Parathyroid adenoma (tissue), 2 donors: ENCODE results near the gene YY1.

Experiments
- H2AFZ ChIP-seq: fragments of 300-600 bp; sonication (generic); one replicate; pipeline ENCODE4 v1.7.0; 2017; ENCODE audit warnings: antibody characterized with exemption, mild to moderate bottlenecking
- H3K27ac ChIP-seq: fragments of 300-600 bp; sonication (generic); one replicate; pipeline ENCODE4 v1.7.0; 2017
- H3K27me3 ChIP-seq: fragments of 300-600 bp; sonication (generic); one replicate; pipeline ENCODE4 v1.7.0; 2017; ENCODE audit warnings: low read length; ENCODE audit not compliant: control insufficient read depth, insufficient read depth
- H3K36me3 ChIP-seq: fragments of 300-600 bp; sonication (generic); one replicate; pipeline ENCODE4 v1.7.0; 2017; ENCODE audit warnings: low read length; ENCODE audit not compliant: control insufficient read depth, insufficient read depth
- H3K4me1 ChIP-seq: fragments of 300-600 bp; sonication (generic); one replicate; pipeline ENCODE4 v1.7.0; 2017; ENCODE audit warnings: control low read depth
- H3K4me2 ChIP-seq: fragments of 300-600 bp; sonication (generic); one replicate; pipeline ENCODE4 v1.7.0; 2017; ENCODE audit warnings: low read length
- H3K4me3 ChIP-seq: fragments of 300-600 bp; sonication (generic); one replicate; pipeline ENCODE4 v1.7.0; 2017; ENCODE audit warnings: low read depth, low read length
- H3K79me2 ChIP-seq: fragments of 300-600 bp; sonication (generic); one replicate; pipeline ENCODE4 v1.7.0; 2017; ENCODE audit warnings: control low read depth
- H3K9ac ChIP-seq: fragments of 300-600 bp; sonication (generic); one replicate; pipeline ENCODE4 v1.7.0; 2017; ENCODE audit warnings: mild to moderate bottlenecking
- H3K9me3 ChIP-seq: fragments of 300-600 bp; sonication (generic); one replicate; pipeline ENCODE4 v1.7.0; 2017; ENCODE audit warnings: low read length; ENCODE audit not compliant: control insufficient read depth
- CTCF ChIP-seq: fragments of 300-600 bp; sonication (generic); IDR thresholded peaks from one replicate; pipeline ENCODE4 v1.7.0; 2017; ENCODE audit warnings: antibody characterized with exemption, mild to moderate bottlenecking
- donor health status: primary hyperparathyroidism.

The YY1 gene

DNA sequence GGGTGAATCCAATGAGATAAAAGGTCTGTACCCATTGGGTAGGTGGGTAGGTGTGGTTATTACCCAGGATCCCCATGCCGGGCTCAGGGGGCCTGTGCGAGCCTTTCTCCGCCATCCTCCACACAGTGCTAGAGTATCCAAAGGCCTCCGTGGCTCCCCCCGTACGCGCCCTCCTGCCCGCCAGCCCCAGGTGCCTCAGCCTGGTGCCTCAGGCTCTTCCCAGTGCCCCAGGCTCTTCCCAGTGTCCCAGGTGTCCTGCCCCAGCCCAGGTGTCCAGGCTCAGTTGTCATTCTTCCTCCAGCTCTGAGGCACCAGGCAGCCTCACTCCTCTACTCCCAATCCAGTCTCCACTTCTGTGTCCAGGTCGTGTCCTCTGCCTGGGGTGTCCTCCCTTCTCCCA, 27.6 kb upstream of the YY1 start:
- Histone ChIP-seq H3K79me2 (no peaks in the 10 kb centered on the region), H3K9ac (no peak overlapping the region), H3K4me3 (no peak overlapping the region), H3K9me3 (no peaks in the 10 kb centered on the region), H3K36me3 (no peaks in the 10 kb centered on the region), H3K27me3 (no peaks in the 10 kb centered on the region), H3K4me2 (no peak overlapping the region), H2AFZ (no peak overlapping the region), H3K27ac (no peak overlapping the region), H3K4me1 (peaks cover 9% of the 10 kb centered on the region)
- TF ChIP-seq CTCF = no peak

DNA sequence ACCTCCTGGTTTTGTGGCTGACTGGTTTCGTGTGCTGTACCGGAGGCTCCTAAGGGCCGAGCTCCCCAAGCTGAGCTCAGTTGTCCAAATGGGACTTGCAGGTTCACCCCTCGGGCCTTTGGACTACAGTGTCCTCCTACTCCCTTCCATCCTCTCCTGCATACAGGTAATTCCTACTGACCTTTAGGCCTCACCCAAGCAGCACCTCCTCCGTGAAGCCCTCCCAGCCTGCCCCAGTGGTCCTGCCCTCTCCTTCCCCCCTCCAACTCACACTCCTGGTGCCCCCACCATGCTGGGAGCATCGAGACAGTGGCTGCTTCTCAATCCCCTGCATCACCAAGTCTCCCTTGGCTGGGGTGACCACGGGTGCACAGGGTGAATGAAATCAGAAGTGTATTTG, 27.1 kb upstream of the YY1 start:
- Histone ChIP-seq H3K36me3 (no peaks in the 10 kb centered on the region), H3K4me3 (no peak overlapping the region), H3K4me2 (no peak overlapping the region), H3K79me2 (no peaks in the 10 kb centered on the region), H3K27me3 (no peaks in the 10 kb centered on the region), H3K9me3 (no peaks in the 10 kb centered on the region), H3K27ac (no peak overlapping the region), H3K9ac (no peak overlapping the region), H2AFZ (no peak overlapping the region), H3K4me1 (peaks cover 9% of the 10 kb centered on the region)
- TF ChIP-seq CTCF = no peak

DNA sequence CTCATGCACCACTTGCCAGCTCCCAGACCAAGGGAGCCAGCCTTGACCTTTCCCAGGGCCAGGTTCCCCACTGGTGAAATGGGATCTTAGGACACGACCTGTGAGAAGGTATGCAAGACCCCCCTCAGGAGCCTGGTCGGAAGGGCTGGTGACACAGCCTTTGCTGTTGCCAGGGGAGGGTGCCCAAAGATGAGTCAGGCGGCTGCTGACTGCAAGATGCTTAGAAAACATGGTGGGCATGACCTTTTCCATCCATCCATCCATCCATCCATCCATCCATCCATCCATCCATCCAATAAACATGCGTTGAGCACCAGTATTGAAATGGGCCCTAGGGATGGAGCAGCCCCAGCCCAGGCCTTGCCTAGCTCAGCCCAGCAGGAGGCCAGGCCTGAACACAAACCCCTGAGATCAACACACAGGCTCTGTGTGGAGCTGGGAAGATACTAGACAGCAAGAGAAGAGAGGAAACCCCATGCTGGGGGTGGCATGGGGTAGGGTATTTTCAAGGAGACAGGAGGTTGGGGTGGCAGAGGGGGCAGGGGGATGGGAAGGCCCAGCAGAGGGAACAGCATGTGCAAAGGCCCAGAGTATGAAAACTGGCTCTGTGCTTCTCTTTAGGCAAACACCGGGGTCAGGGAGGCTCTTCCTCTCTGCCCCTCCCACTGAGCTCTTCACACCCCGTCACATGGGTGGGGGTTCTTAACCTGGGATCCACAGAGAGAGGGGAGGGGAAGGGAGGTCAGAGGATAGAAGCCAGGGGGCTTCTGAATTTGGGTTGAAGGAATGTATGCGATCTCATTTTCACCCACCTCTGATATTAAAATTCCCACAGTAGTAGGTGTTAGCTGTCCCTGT, 26.2 kb upstream of the YY1 start:
- no peak overlapping the region for H3K4me2 ChIP-seq
- H2AFZ ChIP-seq = no peak overlapping the region
- no peak overlapping the region for H3K4me3 ChIP-seq
- no peaks in the 10 kb centered on the region for H3K79me2 ChIP-seq
- H3K27ac ChIP-seq = no peak overlapping the region
- no peaks in the 10 kb centered on the region for H3K27me3 ChIP-seq
- no peaks in the 10 kb centered on the region for H3K36me3 ChIP-seq
- TF ChIP-seq CTCF = no peak
- H3K4me1 ChIP-seq = peaks cover 9% of the 10 kb centered on the region
- H3K9ac ChIP-seq = no peak overlapping the region
- H3K9me3 ChIP-seq = no peaks in the 10 kb centered on the region

DNA sequence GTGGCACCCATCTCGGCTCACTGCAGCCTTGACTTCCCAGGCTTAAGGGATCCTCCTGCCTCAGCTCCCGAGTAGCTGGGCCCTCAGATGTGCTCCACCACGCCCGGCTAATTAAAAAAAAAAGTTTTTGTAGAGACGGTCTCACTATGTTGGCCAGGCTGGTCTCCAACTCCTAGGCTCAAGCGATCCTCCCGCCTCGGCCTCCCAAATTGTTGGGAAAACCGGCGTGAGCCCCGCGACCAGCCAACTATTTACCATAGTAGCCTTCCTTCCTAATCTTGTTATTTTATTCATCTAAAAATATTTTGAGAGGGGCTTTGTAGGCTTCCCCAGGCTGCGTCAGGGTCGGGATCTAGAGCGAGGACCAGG, 25.4 kb upstream of the YY1 start:
- Histone ChIP-seq H3K4me2 (peak overlapping the region; percentile 90), H3K4me3 (peak overlapping the region; percentile 94), H3K79me2 (no peaks in the 10 kb centered on the region), H3K36me3 (no peaks in the 10 kb centered on the region), H3K9me3 (no peaks in the 10 kb centered on the region), H3K27me3 (no peaks in the 10 kb centered on the region), H3K9ac (peak overlapping the region; percentile 88), H2AFZ (peak overlapping the region; percentile 92), H3K27ac (peak overlapping the region; percentile 89), H3K4me1 (peaks cover 9% of the 10 kb centered on the region)
- no peak for TF ChIP-seq CTCF
